ENCODE results near the gene SFSWAP.
A peak's percentile ranks its signal among the peaks of the same experiment; 100 is the strongest.

SFSWAP gene

DNA sequence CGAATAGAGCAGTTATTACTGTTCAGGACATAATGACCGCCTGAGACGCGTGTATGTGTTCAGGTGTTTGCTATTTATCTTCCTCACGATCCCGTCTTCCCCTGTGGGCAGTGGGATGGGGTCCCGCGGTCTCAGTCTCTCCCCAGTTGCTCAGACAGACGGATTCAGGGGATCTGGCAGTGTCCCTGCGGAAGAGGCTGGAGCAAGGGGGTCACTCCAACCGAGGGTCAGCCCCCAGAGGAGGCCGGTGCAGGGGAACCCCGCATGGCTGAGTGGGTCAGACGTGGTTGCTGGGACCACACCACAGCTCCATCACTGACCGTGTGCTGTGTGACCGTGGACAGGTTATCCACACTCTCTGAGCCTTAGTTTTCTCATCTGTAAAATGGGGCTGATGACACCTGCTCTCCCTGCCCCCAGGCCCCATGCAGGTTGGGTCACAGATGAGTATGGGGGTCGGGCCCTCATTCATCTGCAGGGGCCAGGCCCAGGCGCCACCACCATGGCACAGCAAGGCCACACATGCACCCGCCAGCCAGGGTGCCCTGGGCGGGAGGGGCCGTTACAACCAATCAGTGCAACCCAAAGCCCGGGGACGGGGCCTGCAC lies 122.5 kb downstream of the SFSWAP start:
- Histone ChIP-seq H3K4me1 (ENCODE audit: control insufficient read depth, low read length) (0 out of 2 replicates have a peak, but pooled peaks cover 3% of the 10 kb centered on the region), H4K20me1 (ENCODE audit: control insufficient read depth, insufficient read depth, low read depth, low read length) (no peaks in the 10 kb centered on the region), H3K36me3 (ENCODE audit: control insufficient read depth, low read length) (no peaks in the 10 kb centered on the region), H3K79me2 (ENCODE audit: control insufficient read depth, low read length) (no peaks in the 10 kb centered on the region), H3K27ac (ENCODE audit: low read depth, low read length) (no peak overlapping the region), H3K27me3 (ENCODE audit: control insufficient read depth, low read length) (peaks cover 40% of the 10 kb centered on the region), H3K9me2 (replicated peaks; ENCODE audit: control insufficient read depth, low read length) (no peaks in the 10 kb centered on the region), H3F3A (ENCODE audit: control insufficient read depth, insufficient read depth) (no peaks in the 10 kb centered on the region), H3K9me3 (ENCODE audit: control insufficient read depth, insufficient read depth, low read length) (no peaks in the 10 kb centered on the region), H3K4me2 (ENCODE audit: low read length) (no peak overlapping the region), H3K4me3 (ENCODE audit: low read length) (no peak overlapping the region)
- TF ChIP-seq, protein P1, sequence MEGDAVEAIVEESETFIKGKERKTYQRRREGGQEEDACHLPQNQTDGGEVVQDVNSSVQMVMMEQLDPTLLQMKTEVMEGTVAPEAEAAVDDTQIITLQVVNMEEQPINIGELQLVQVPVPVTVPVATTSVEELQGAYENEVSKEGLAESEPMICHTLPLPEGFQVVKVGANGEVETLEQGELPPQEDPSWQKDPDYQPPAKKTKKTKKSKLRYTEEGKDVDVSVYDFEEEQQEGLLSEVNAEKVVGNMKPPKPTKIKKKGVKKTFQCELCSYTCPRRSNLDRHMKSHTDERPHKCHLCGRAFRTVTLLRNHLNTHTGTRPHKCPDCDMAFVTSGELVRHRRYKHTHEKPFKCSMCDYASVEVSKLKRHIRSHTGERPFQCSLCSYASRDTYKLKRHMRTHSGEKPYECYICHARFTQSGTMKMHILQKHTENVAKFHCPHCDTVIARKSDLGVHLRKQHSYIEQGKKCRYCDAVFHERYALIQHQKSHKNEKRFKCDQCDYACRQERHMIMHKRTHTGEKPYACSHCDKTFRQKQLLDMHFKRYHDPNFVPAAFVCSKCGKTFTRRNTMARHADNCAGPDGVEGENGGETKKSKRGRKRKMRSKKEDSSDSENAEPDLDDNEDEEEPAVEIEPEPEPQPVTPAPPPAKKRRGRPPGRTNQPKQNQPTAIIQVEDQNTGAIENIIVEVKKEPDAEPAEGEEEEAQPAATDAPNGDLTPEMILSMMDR (IDR thresholded peaks at IDR 0.05; ENCODE audit: low read depth, low read length, poor library complexity, severe bottlenecking) = no peak
- no peak for TF ChIP-seq EZH2phosphoT487 (IDR thresholded peaks at IDR 0.05; ENCODE audit: borderline replicate concordance, low read length)

DNA sequence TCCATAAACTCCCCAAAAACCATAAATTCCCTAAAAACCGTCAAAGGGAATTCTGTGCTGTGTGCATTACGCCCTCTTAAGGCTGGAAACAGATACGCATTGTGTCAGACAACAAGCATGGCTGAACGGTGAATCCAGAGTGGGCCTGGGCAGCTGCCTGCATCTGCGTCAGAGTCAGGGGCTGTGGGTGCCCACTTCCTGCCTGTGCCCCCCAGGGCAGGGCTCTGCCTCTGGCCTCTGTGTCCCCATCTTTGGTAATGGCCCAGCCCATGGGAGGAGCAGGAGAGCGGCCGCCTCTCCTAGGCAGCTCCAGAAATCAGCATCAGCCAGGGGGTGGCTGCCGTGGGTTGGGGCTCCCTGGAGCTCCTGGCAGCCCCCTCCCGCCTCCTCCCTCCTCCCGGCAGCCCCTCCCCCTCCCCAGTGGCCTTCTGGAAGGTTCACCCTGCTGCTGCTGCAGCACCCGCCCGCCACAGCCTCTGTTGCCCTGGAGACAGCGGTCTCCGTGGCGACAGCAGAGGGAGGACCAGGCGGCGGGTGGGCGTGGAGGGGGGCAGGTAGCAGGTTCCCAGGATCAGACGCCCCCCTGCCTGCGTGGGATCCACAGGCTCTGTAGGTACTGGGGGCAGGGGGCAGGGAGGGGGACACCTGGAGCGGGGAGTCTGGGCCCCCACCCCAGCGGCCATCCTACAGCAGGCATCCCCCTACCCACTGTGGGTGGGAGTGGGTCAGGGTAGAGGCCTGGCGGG lies 123.2 kb downstream of the SFSWAP start:
- no peak for TF ChIP-seq EZH2phosphoT487 (IDR thresholded peaks at IDR 0.05; ENCODE audit: borderline replicate concordance, low read length)
- TF ChIP-seq, protein P1 (IDR thresholded peaks at IDR 0.05; ENCODE audit: low read depth, low read length, poor library complexity, severe bottlenecking) = peak; percentile 69
- Histone ChIP-seq H3K9me2 (replicated peaks; ENCODE audit: control insufficient read depth, low read length) (no peaks in the 10 kb centered on the region), H3K4me3 (ENCODE audit: low read length) (no peak overlapping the region), H3K4me1 (ENCODE audit: control insufficient read depth, low read length) (0 out of 2 replicates have a peak, but pooled peaks cover 3% of the 10 kb centered on the region), H4K20me1 (ENCODE audit: control insufficient read depth, insufficient read depth, low read depth, low read length) (no peaks in the 10 kb centered on the region), H3K36me3 (ENCODE audit: control insufficient read depth, low read length) (no peaks in the 10 kb centered on the region), H3K27ac (ENCODE audit: low read depth, low read length) (no peak overlapping the region), H3K79me2 (ENCODE audit: control insufficient read depth, low read length) (no peaks in the 10 kb centered on the region), H3K9me3 (ENCODE audit: control insufficient read depth, insufficient read depth, low read length) (no peaks in the 10 kb centered on the region), H3K4me2 (ENCODE audit: low read length) (no peak overlapping the region), H3F3A (ENCODE audit: control insufficient read depth, insufficient read depth) (no peaks in the 10 kb centered on the region), H3K27me3 (ENCODE audit: control insufficient read depth, low read length) (peaks cover 38% of the 10 kb centered on the region)

DNA sequence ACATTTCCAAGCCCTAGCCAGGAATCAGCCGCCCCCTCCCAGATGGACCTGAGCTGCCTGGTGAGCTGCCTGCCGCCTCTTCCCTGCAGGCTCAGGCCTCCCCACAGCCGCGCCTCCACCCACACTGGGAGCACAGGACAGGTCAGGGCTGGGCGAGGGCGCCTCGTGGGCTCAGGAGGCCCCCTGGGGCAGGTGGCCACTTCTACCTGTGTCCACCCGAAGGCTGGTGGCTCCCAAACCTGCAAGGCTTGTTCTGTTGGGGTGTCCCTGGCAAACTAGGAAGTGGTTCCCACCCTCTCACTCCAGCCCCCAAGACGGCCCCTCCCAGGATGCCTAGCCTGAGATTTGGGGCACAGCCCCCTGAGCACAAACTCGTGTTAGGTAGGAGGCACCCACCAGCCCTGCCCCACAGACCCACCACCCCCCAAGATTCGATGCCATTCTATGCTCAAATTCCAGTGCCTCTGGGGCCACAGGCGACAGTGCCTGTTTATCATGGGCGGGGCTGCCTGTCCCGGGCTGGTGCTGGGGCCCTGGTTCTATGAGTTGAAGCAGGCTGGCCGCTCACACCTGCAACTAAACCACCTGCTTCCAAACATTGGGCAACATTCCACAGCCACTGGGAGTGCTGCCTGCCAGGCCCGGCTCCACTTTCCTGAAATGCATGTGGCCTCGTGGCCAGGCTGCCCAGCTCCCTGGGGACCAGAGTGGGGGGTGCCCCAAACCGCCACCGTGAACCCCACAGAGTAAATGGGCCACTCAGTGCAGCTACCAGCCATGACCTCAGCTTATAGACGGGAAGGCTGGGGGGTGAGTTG lies 124.1 kb downstream of the SFSWAP start:
- Histone ChIP-seq H3K27ac (ENCODE audit: low read depth, low read length) (no peak overlapping the region), H3K36me3 (ENCODE audit: control insufficient read depth, low read length) (no peaks in the 10 kb centered on the region), H3K4me3 (ENCODE audit: low read length) (no peak overlapping the region), H3K27me3 (ENCODE audit: control insufficient read depth, low read length) (peaks cover 29% of the 10 kb centered on the region), H4K20me1 (ENCODE audit: control insufficient read depth, insufficient read depth, low read depth, low read length) (no peaks in the 10 kb centered on the region), H3F3A (ENCODE audit: control insufficient read depth, insufficient read depth) (no peaks in the 10 kb centered on the region), H3K4me2 (ENCODE audit: low read length) (no peak overlapping the region), H3K4me1 (ENCODE audit: control insufficient read depth, low read length) (0 out of 2 replicates have a peak, but pooled peaks cover 3% of the 10 kb centered on the region), H3K9me2 (replicated peaks; ENCODE audit: control insufficient read depth, low read length) (no peaks in the 10 kb centered on the region), H3K9me3 (ENCODE audit: control insufficient read depth, insufficient read depth, low read length) (no peaks in the 10 kb centered on the region), H3K79me2 (ENCODE audit: control insufficient read depth, low read length) (no peaks in the 10 kb centered on the region)
- no peak for TF ChIP-seq EZH2phosphoT487 (IDR thresholded peaks at IDR 0.05; ENCODE audit: borderline replicate concordance, low read length)
- TF ChIP-seq, protein P1 (IDR thresholded peaks at IDR 0.05; ENCODE audit: low read depth, low read length, poor library complexity, severe bottlenecking) = no peak
